Measurements from ENCODE around the gene DLG3.
A peak's percentile ranks its signal among the peaks of the same experiment; 100 is the strongest.

Gene DLG3

DNA sequence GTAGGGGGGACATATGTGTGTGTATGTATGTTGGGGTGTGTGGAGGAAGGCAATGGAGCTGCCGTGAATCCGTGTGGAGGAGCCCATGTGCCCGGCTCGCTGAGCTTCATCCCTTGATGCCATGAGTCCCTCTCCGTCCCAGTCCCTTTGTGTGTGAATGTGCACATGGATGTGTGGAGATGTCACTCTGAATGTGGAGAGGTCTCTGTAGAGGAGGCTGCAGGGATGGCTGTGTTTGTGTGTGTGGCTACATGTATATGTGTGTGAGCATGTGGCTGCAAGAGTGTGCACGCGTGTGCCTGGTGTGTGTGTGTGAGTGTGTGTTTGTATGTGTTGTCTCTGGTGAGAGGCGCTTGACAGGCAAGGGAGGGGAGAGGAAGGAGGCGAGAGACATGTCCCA is 1.3 kb downstream of the DLG3 start:
- H3K9ac ChIP-seq (ENCODE audit: low read length), result no peak overlapping the region
- no peak overlapping the region for H3K4me2 ChIP-seq (ENCODE audit: low read length)
- TF ChIP-seq, protein P1, sequence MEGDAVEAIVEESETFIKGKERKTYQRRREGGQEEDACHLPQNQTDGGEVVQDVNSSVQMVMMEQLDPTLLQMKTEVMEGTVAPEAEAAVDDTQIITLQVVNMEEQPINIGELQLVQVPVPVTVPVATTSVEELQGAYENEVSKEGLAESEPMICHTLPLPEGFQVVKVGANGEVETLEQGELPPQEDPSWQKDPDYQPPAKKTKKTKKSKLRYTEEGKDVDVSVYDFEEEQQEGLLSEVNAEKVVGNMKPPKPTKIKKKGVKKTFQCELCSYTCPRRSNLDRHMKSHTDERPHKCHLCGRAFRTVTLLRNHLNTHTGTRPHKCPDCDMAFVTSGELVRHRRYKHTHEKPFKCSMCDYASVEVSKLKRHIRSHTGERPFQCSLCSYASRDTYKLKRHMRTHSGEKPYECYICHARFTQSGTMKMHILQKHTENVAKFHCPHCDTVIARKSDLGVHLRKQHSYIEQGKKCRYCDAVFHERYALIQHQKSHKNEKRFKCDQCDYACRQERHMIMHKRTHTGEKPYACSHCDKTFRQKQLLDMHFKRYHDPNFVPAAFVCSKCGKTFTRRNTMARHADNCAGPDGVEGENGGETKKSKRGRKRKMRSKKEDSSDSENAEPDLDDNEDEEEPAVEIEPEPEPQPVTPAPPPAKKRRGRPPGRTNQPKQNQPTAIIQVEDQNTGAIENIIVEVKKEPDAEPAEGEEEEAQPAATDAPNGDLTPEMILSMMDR (IDR thresholded peaks at IDR 0.05; ENCODE audit: low read depth, low read length), result no peak
- no peak for TF ChIP-seq EZH2phosphoT487 (IDR thresholded peaks at IDR 0.05; ENCODE audit: low read depth)
- peaks cover 7% of the 10 kb centered on the region; the same call in 1 of the 2 replicates for H3K27me3 ChIP-seq (ENCODE audit: low read depth, low read length)
- no peaks in the 10 kb centered on the region for H3K79me2 ChIP-seq (ENCODE audit: low read length)
- H3K36me3 ChIP-seq (replicated peaks; ENCODE audit: low read depth, low read length), result no peaks in the 10 kb centered on the region
- no peak overlapping the region for H2AFZ ChIP-seq (ENCODE audit: low read depth, low read length)
- H3K4me1 ChIP-seq (ENCODE audit: low read length), result no peaks in the 10 kb centered on the region
- H3K4me3 ChIP-seq (ENCODE audit: low read length), result no peak overlapping the region
- no peaks in the 10 kb centered on the region for H4K20me1 ChIP-seq (ENCODE audit: insufficient read depth, low read length)
- H3K27ac ChIP-seq (ENCODE audit: low read length), result no peak overlapping the region
- no peaks in the 10 kb centered on the region for H3K9me3 ChIP-seq (ENCODE audit: insufficient read depth, low read length)

DNA sequence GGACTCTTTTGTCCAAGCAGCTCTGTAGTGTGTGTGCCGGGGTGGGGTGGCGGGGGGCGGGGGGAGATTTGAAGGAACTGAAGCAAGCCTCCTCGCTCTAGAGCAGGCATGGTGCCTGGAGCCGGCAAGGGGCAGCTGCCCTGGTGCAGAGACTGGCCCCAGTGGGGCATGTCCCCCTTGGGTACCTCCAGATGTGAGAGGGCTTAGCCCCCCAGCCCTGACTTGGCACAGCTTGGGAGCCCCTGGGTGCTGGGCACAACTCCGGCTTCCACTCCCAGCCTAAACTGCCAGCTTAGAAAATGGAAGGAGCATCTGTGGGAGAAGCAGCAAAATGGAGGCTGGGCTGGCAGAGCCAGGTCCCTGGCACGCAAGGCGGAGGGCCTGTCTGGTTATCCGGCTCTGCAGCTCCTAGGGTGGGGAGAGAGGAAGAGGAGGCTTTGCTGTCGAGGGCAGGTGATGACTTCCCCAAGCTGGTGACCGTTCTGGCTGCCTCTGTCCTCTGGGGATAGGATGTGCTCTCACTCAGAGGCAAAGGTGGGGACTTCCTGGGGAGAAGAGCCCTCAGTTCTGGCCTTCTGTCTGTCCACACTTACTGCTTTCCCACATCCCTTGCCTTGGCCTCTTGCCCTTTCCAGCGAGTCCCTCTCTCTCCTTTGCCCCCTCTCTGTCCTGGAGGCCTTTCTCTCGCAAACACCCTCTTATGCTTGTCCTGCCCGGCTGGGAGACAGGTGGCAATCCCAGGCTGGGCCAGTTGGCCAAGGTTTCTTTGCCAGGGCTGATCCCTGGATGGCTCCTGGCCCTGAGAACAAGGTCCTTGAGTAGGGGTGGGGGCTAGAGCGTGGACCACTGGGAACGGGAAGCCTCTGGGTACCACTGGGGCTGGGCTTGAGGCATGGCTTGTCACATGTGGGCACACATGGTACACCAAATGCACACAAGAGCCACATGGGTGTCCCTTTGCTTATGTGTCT is 2.0 kb downstream of the DLG3 start:
- H3K9me3 ChIP-seq (ENCODE audit: insufficient read depth, low read length), result no peaks in the 10 kb centered on the region
- no peaks in the 10 kb centered on the region for H3K36me3 ChIP-seq (replicated peaks; ENCODE audit: low read depth, low read length)
- H4K20me1 ChIP-seq (ENCODE audit: insufficient read depth, low read length), result no peaks in the 10 kb centered on the region
- H2AFZ ChIP-seq (ENCODE audit: low read depth, low read length), result no peak overlapping the region
- H3K27me3 ChIP-seq (ENCODE audit: low read depth, low read length), result peaks cover 5% of the 10 kb centered on the region; the same call in 1 of the 2 replicates
- H3K9ac ChIP-seq (ENCODE audit: low read length), result no peak overlapping the region
- H3K27ac ChIP-seq (ENCODE audit: low read length), result no peak overlapping the region
- no peak for TF ChIP-seq EZH2phosphoT487 (IDR thresholded peaks at IDR 0.05; ENCODE audit: low read depth)
- TF ChIP-seq, protein P1 (IDR thresholded peaks at IDR 0.05; ENCODE audit: low read depth, low read length), result no peak
- H3K79me2 ChIP-seq (ENCODE audit: low read length), result no peaks in the 10 kb centered on the region
- no peak overlapping the region for H3K4me3 ChIP-seq (ENCODE audit: low read length)
- H3K4me1 ChIP-seq (ENCODE audit: low read length), result peaks cover under 1% of the 10 kb centered on the region; the same call in 1 of the 2 replicates
- no peak overlapping the region for H3K4me2 ChIP-seq (ENCODE audit: low read length)

DNA sequence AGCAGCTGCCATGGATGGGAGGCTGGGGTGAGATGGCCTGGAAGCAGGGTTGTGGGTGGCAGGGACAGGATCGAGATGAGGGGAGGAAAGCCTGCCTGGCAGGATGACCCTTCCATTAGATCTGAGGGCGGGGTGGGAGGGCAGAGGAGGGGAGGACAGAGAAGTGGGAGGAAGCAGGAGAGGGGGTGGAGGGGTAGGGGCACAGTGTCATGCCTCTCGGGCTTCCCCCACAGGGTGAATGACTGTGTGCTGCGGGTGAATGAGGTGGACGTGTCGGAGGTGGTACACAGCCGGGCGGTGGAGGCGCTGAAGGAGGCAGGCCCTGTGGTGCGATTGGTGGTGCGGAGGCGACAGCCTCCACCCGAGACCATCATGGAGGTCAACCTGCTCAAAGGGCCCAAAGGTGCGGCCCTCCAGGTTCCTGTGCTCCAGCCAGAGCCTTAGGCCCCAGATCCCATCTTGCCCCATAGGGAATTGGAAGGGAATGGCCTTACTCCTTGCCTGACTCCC is 4.9 kb downstream of the DLG3 start:
- H3K36me3 ChIP-seq (replicated peaks; ENCODE audit: low read depth, low read length), result no peaks in the 10 kb centered on the region
- no peak overlapping the region for H3K4me3 ChIP-seq (ENCODE audit: low read length)
- no peaks in the 10 kb centered on the region for H4K20me1 ChIP-seq (ENCODE audit: insufficient read depth, low read length)
- no peak overlapping the region for H3K4me2 ChIP-seq (ENCODE audit: low read length)
- peaks cover 19% of the 10 kb centered on the region for H3K4me1 ChIP-seq (ENCODE audit: low read length)
- H3K27ac ChIP-seq (ENCODE audit: low read length), result no peak overlapping the region
- TF ChIP-seq, protein P1 (IDR thresholded peaks at IDR 0.05; ENCODE audit: low read depth, low read length), result no peak
- no peak for TF ChIP-seq EZH2phosphoT487 (IDR thresholded peaks at IDR 0.05; ENCODE audit: low read depth)
- no peaks in the 10 kb centered on the region for H3K79me2 ChIP-seq (ENCODE audit: low read length)
- no peak overlapping the region for H3K9ac ChIP-seq (ENCODE audit: low read length)
- H3K27me3 ChIP-seq (ENCODE audit: low read depth, low read length), result no peaks in the 10 kb centered on the region
- H2AFZ ChIP-seq (ENCODE audit: low read depth, low read length), result no peak overlapping the region
- H3K9me3 ChIP-seq (ENCODE audit: insufficient read depth, low read length), result no peaks in the 10 kb centered on the region

DNA sequence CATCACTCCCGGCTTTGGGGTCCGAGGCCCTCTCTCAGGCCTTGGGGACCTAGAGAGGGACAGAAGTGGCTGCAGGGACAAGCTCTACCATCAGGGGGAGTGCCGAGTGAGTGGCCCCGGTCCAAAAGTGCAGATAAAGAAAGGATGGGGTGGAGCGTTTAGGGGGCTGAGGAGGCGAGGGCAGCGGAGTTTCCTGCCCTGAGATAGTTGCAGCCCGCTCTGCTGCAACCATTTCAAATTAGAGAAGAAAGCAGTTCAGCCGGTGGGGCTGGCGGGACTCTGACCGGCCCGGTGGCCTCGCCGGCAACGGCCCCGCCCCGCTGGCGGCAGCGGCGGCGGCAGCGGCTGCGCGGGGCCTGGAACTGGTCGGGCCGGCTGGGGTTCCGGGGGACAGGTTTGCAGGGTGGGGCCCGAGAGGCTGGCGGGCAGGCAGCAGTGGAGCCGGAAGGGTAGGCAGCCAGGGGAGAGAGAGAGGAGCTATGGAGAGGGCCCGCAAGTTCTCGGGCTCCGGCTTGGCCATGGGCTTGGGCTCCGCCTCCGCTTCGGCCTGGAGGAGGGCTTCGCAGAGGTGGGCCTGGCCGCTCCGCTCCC is 7.6 kb downstream of the DLG3 start:
- H3K4me2 ChIP-seq (ENCODE audit: low read length), result peak overlapping the region; percentile 91

More for the DNA sequence above, 7.6 kb downstream of the DLG3 start:
- Histone ChIP-seq H3K27ac (ENCODE audit: low read length) (no peak overlapping the region), H3K9me3 (ENCODE audit: insufficient read depth, low read length) (no peaks in the 10 kb centered on the region), H4K20me1 (ENCODE audit: insufficient read depth, low read length) (peaks cover 9% of the 10 kb centered on the region; the same call in 1 of the 2 replicates), H3K4me3 (ENCODE audit: low read length) (peak overlapping the region; percentile 82), H3K4me1 (ENCODE audit: low read length) (peaks cover 33% of the 10 kb centered on the region), H3K79me2 (ENCODE audit: low read length) (no peaks in the 10 kb centered on the region), H3K27me3 (ENCODE audit: low read depth, low read length) (no peaks in the 10 kb centered on the region), H3K36me3 (replicated peaks; ENCODE audit: low read depth, low read length) (peaks cover 5% of the 10 kb centered on the region), H2AFZ (ENCODE audit: low read depth, low read length) (peak overlapping the region; percentile 66), H3K9ac (ENCODE audit: low read length) (peak overlapping the region; percentile 63)
- TF ChIP-seq, protein P1 (IDR thresholded peaks at IDR 0.05; ENCODE audit: low read depth, low read length), result peak; percentile 64
- no peak for TF ChIP-seq EZH2phosphoT487 (IDR thresholded peaks at IDR 0.05; ENCODE audit: low read depth)

Measured in OCI-LY3 (cell line).